WTC11 (cell line): ENCODE measurements around the gene ZMYND15.

Experiments used
- ATF1 ChIP-seq: sonication (generic); formaldehyde crosslinking; IDR thresholded peaks from 2 replicates; pipeline ENCODE4 v1.8.1; 2023; ENCODE audit warnings: mild to moderate bottlenecking, moderate library complexity, missing genetic modification reagents
- ATF3 ChIP-seq: sonication (generic); formaldehyde crosslinking; conservative IDR thresholded peaks from 2 replicates; pipeline ENCODE4 v1.8.1; 2022; ENCODE audit warnings: mild to moderate bottlenecking, missing genetic modification reagents
- CREB1 ChIP-seq: sonication (generic); formaldehyde crosslinking; IDR thresholded peaks from 2 replicates; pipeline ENCODE4 v1.8.0; 2023; ENCODE audit warnings: mild to moderate bottlenecking, missing genetic modification reagents
- CREM ChIP-seq: sonication (generic); formaldehyde crosslinking; IDR thresholded peaks from 2 replicates; pipeline ENCODE4 v1.8.1; 2022; ENCODE audit warnings: mild to moderate bottlenecking, missing genetic modification reagents, moderate library complexity
- CTCF ChIP-seq: fragments of 200-600 bp; IDR thresholded peaks from 2 replicates; pipeline ENCODE4 v1.8.0; 2022; ENCODE audit warnings: antibody characterized with exemption
- FOXK1 ChIP-seq: sonication (generic); formaldehyde crosslinking; IDR thresholded peaks from 2 replicates; pipeline ENCODE4 v1.8.0; 2022; ENCODE audit warnings: mild to moderate bottlenecking, moderate library complexity, missing genetic modification reagents
- MYBL2 ChIP-seq: sonication (generic); formaldehyde crosslinking; IDR thresholded peaks from 2 replicates; pipeline ENCODE4 v1.8.1; 2023; ENCODE audit warnings: mild to moderate bottlenecking, moderate library complexity, missing genetic modification reagents
- NFE2L1 ChIP-seq: sonication (generic); formaldehyde crosslinking; IDR thresholded peaks from 2 replicates; pipeline ENCODE4 v1.8.1; 2023; ENCODE audit warnings: missing genetic modification reagents
- NFYB ChIP-seq: sonication (generic); formaldehyde crosslinking; conservative IDR thresholded peaks from 2 replicates; pipeline ENCODE4 v1.8.0; 2022; ENCODE audit warnings: low read depth, missing genetic modification reagents
- USF1 ChIP-seq: sonication (generic); formaldehyde crosslinking; IDR thresholded peaks from 2 replicates; pipeline ENCODE4 v1.8.0; 2022; ENCODE audit warnings: mild to moderate bottlenecking, missing genetic modification reagents
- USF2 ChIP-seq: sonication (generic); formaldehyde crosslinking; IDR thresholded peaks from 2 replicates; pipeline ENCODE4 v1.8.1; 2023; ENCODE audit warnings: mild to moderate bottlenecking, missing genetic modification reagents, moderate library complexity
- ZNF138 ChIP-seq: sonication (generic); formaldehyde crosslinking; conservative IDR thresholded peaks from 2 replicates; pipeline ENCODE4 v1.8.1; 2022; ENCODE audit warnings: mild to moderate bottlenecking, moderate library complexity, missing genetic modification reagents
- ZNF317 ChIP-seq: sonication (generic); formaldehyde crosslinking; IDR thresholded peaks from 2 replicates; pipeline ENCODE4 v1.8.1; 2023; ENCODE audit warnings: low read depth, mild to moderate bottlenecking, moderate library complexity, missing genetic modification reagents, borderline replicate concordance

- TF ChIP-seq CTCF = no peak
- TF ChIP-seq USF1 (CRISPR knock-in tag) = no peak
- TF ChIP-seq NFE2L1 (CRISPR knock-in tag) = no peak
- TF ChIP-seq MYBL2 (CRISPR knock-in tag) = no peak
- TF ChIP-seq USF2 (CRISPR knock-in tag) = no peak
- TF ChIP-seq CREB1 = no peak
- TF ChIP-seq ZNF138 (CRISPR knock-in tag) = no peak
- TF ChIP-seq NFYB (CRISPR knock-in tag) = no peak
- TF ChIP-seq FOXK1 (CRISPR knock-in tag) = no peak
- TF ChIP-seq ZNF317 (CRISPR knock-in tag) = no peak
- TF ChIP-seq ATF1 (CRISPR knock-in tag) = no peak
- no peak for TF ChIP-seq ATF3 (CRISPR knock-in tag)
- TF ChIP-seq CREM (CRISPR knock-in tag) = no peak
Observed at GRCh38 chr17:4771519-4772234, 32.0 kb downstream of the ZMYND15 start, which contains the start of gene TM4SF5.
